SK-N-SH (cell line): ENCODE results near the gene UBQLN3. TPM values are rescaled to one million over a fixed set of nuclear protein-coding genes. Genes with fewer than 3 reads are reported as not detected.

Experiments
- CTCF ChIA-PET: fragments of 300-600, 350-600 bp; formaldehyde crosslinking; extraction: SDS; loops from one replicate; lab custom pipeline; 2021; lab: Yijun Ruan, JAX
- POLR2A ChIA-PET: fragments of 350-600 bp; sonication (Branson Sonifier 250); formaldehyde crosslinking; extraction: SDS; loops from one replicate; lab custom pipeline; 2020; ENCODE audit warnings: antibody characterized with exemption, inconsistent platforms; lab: Yijun Ruan, JAX
- DNase-seq: peaks from one replicate; pipeline ENCODE4 v3.0.0; 2012
- H2AFZ ChIP-seq: fragments of 200-600 bp; sonication (generic); 2 replicates; pipeline ENCODE4 v1.8.1; 2016; ENCODE audit warnings: antibody characterized with exemption, mild to moderate bottlenecking, low read depth
- H3F3A ChIP-seq: fragments of 200-600 bp; sonication (generic); replicated peaks from 2 replicates; pipeline ENCODE3; 2016; ENCODE audit warnings: antibody characterized with exemption, mild to moderate bottlenecking; ENCODE audit not compliant: insufficient read depth
- H3K27ac ChIP-seq, 2 experiments: fragments of 200-500 bp in 1 of 2; fragments of 200-600 bp in 1 of 2; sonication (Bioruptor generic) in 1 of 2; sonication (generic), shearing (Covaris generic) in 1 of 2; 2 replicates each; pipeline versions ENCODE4 v1.5.1 to v1.6.1; 2014 to 2016; ENCODE audit warnings: low read depth in 2 of 2, inconsistent platforms in 1 of 2, low read length in 1 of 2, mild to moderate bottlenecking in 1 of 2, mixed read lengths in 1 of 2
- H3K27me3 ChIP-seq: fragments of 200-600 bp; sonication (generic), shearing (Covaris generic); 2 replicates; pipeline ENCODE4 v1.6.1; 2016; ENCODE audit warnings: mixed run types; ENCODE audit not compliant: insufficient read depth
- H3K36me3 ChIP-seq, 2 experiments: fragments of 200-500 bp in 1 of 2; fragments of 200-600 bp in 1 of 2; sonication (Bioruptor generic) in 1 of 2; sonication (generic) in 1 of 2; replicated peaks in 1 of 2; 2 replicates each; pipeline versions ENCODE3 to v1.5.1; 2014 to 2016; ENCODE audit warnings: low read length in 1 of 2, mild to moderate bottlenecking in 1 of 2; ENCODE audit not compliant: insufficient read depth in 2 of 2, control insufficient read depth in 1 of 2
- H3K4me1 ChIP-seq, 2 experiments: fragments of 200-500 bp in 1 of 2; fragments of 200-600 bp in 1 of 2; sonication (Bioruptor generic) in 1 of 2; sonication (generic), shearing (Covaris generic) in 1 of 2; 2 replicates each; pipeline versions ENCODE4 v1.5.1 to v1.6.1; 2014 to 2016; ENCODE audit warnings: low read depth in 1 of 2, low read length in 1 of 2, mixed run types in 1 of 2; ENCODE audit not compliant: insufficient read depth in 2 of 2, control insufficient read depth in 1 of 2
- H3K4me2 ChIP-seq: fragments of 200-600 bp; sonication (generic), shearing (Covaris generic); 2 replicates; pipeline ENCODE4 v1.6.1; 2017; ENCODE audit warnings: mixed run types
- H3K4me3 ChIP-seq, 2 experiments: fragments of 200-500 bp in 1 of 2; fragments of 200-600 bp in 1 of 2; sonication (Bioruptor generic) in 1 of 2; sonication (generic), shearing (Covaris generic) in 1 of 2; 2 replicates each; pipeline versions ENCODE4 v1.5.1 to v1.8.1; 2014 to 2016; ENCODE audit warnings: low read depth in 2 of 2, inconsistent platforms in 1 of 2, low read length in 1 of 2, mild to moderate bottlenecking in 1 of 2, mixed read lengths in 1 of 2, moderate library complexity in 1 of 2
- H3K79me2 ChIP-seq: fragments of 200-600 bp; sonication (generic); 2 replicates; pipeline ENCODE4 v1.8.1; 2017; ENCODE audit warnings: mild to moderate bottlenecking; ENCODE audit not compliant: insufficient read depth
- H3K9ac ChIP-seq: fragments of 200-600 bp; sonication (generic); 2 replicates; pipeline ENCODE4 v1.6.1; 2017; ENCODE audit warnings: mixed run types
- H3K9me2 ChIP-seq: fragments of 200-600 bp; sonication (generic); 2 replicates; pipeline ENCODE4 v1.6.1; 2017; ENCODE audit warnings: mixed run types
- H3K9me3 ChIP-seq: fragments of 200-600 bp; sonication (generic); 2 replicates; pipeline ENCODE4 v1.6.1; 2017; ENCODE audit warnings: mixed run types, mild to moderate bottlenecking, moderate library complexity
- H4K20me1 ChIP-seq: fragments of 200-600 bp; sonication (generic); 2 replicates; pipeline ENCODE4 v1.6.1; 2017; ENCODE audit warnings: mild to moderate bottlenecking, mixed run types; ENCODE audit not compliant: insufficient read depth
- CTCF ChIP-seq: fragments of 200-600 bp; sonication (generic); IDR thresholded peaks from 2 replicates; pipeline ENCODE4 v1.6.1; 2017; ENCODE audit warnings: antibody characterized with exemption, mild to moderate bottlenecking, moderate library complexity
- GABPA ChIP-seq: IDR thresholded peaks from 2 replicates; pipeline ENCODE4 v1.4.0; 2012; ENCODE audit warnings: low read depth, mild to moderate bottlenecking
- MEF2A ChIP-seq: IDR thresholded peaks from 2 replicates; pipeline ENCODE4 v1.4.0; 2012; ENCODE audit warnings: low read depth, borderline replicate concordance
- RAD21 ChIP-seq: IDR thresholded peaks from 2 replicates; pipeline ENCODE4 v1.6.1; 2012; ENCODE audit warnings: mild to moderate bottlenecking, low read length
- RCOR1 ChIP-seq: fragments of 150-350 bp; IDR thresholded peaks from 2 replicates; pipeline ENCODE4 v1.6.1; 2017; ENCODE audit warnings: antibody characterized with exemption, low read length
- SIN3A ChIP-seq: IDR thresholded peaks from 2 replicates; pipeline ENCODE4 v1.6.1; 2012; ENCODE audit warnings: low read depth, mild to moderate bottlenecking, low read length, moderate library complexity, borderline replicate concordance
- SMC3 ChIP-seq: IDR thresholded peaks from 2 replicates; pipeline ENCODE4 v1.6.1; 2012; ENCODE audit warnings: low read depth, low read length, improper control_type of control experiment
- TEAD4 ChIP-seq: IDR thresholded peaks from 2 replicates; pipeline ENCODE4 v1.4.0; 2012; ENCODE audit warnings: mild to moderate bottlenecking, borderline replicate concordance; ENCODE audit not compliant: insufficient read depth
- ZBTB33 ChIP-seq: IDR thresholded peaks from 2 replicates; pipeline ENCODE4 v1.4.0; 2012; ENCODE audit warnings: low read depth, borderline replicate concordance
- WGBS: methylation state at CpG from one replicate; pipeline ENCODE4 v1.1.6; 2017; ENCODE audit warnings: low lambda C conversion rate; 5-methylcytosine and 5-hydroxymethylcytosine counted together
- polyA plus RNA-seq, 3 experiments: library from polyadenylated mRNA; depleted of rRNA; stranded (reverse); fragments of >200 nt; gene quantifications; 2 replicates each; pipeline ENCODE4 v1.2.3, GENCODE V29; 2012
- TF ChIP-seq, protein P1 (sequence below): IDR thresholded peaks from 2 replicates; pipeline ENCODE4 v1.6.1; 2012; ENCODE audit warnings: mild to moderate bottlenecking, low read depth, low read length, moderate library complexity
- TF ChIP-seq, protein P2 (sequence below): fragments of 150-350 bp; IDR thresholded peaks from 2 replicates; pipeline ENCODE4 v1.6.1; 2017; ENCODE audit warnings: antibody characterized with exemption, low read length, low read depth, borderline replicate concordance

The UBQLN3 gene
- polyA plus RNA-seq, 1 of the 3 experiments (the other 2 are of a cell fraction) = not detected

DNA sequence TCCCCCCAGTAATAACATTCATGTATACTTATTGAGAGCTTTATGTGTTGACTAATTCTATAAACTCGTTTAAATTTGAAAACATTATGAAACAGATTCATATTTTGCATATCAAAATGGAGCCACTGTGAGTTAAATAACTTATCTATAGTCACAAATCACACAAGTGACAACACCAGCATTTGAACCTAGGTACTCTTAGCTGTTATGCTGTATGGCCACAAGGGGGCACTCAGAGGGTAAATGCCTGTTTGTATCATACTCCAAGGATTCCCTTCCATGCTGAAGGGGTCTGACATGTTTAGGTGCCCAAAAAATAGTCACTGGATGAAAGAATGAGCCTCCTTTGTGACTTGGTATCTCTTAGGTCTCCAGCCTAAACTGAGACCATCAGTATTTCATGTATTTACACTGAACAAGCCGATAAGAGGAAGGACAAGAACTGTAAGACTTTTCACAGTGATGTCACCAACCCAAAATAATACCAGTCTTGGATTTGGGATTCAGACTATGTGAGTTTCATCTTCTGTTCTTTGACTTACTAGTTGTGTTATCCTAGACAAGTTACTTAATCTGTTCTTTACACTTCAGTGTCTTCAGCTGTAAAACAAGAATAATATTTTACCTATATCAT is 33.5 kb downstream of the UBQLN3 start:
- no peak overlapping the region for H3K4me2 ChIP-seq
- no peaks in the 10 kb centered on the region for H4K20me1 ChIP-seq
- no peak overlapping the region for H3K27ac ChIP-seq
- H2AFZ ChIP-seq = no peak overlapping the region
- no peaks in the 10 kb centered on the region; the same call in 1 of the 2 replicates for H3K27me3 ChIP-seq
- no peaks in the 10 kb centered on the region for H3K36me3 ChIP-seq
- WGBS = 1% methylated on average over 2 of the region's 2 CpGs
- ChIA-PET CTCF (interaction anchor here (0.5 to 2.2 kb wide), 19 partner anchors 10 to 1030 kb away, joined by 3 to 10 read pairs (median 3); no protein-coding TSS in a partner anchor), POLR2A (no interaction called here)
- H3F3A ChIP-seq = no peaks in the 10 kb centered on the region
- no peaks in the 10 kb centered on the region for H3K9me3 ChIP-seq
- H3K4me1 ChIP-seq = no peaks in the 10 kb centered on the region
- no peaks in the 10 kb centered on the region for H3K79me2 ChIP-seq
- DNase-seq = peak; percentile 53
- no peak overlapping the region; a peak in 1 of 4 replicates for H3K4me3 ChIP-seq
- H3K9me2 ChIP-seq = no peaks in the 10 kb centered on the region
- no peak overlapping the region for H3K9ac ChIP-seq
- TF ChIP-seq GABPA (no peak), MEF2A (no peak), ZBTB33 (no peak), SMC3 (peak; percentile 71), TEAD4 (no peak), RCOR1 (no peak), SIN3A (no peak), RAD21 (peak; percentile 54), CTCF (peak; percentile 86)
- TF ChIP-seq, protein P1, sequence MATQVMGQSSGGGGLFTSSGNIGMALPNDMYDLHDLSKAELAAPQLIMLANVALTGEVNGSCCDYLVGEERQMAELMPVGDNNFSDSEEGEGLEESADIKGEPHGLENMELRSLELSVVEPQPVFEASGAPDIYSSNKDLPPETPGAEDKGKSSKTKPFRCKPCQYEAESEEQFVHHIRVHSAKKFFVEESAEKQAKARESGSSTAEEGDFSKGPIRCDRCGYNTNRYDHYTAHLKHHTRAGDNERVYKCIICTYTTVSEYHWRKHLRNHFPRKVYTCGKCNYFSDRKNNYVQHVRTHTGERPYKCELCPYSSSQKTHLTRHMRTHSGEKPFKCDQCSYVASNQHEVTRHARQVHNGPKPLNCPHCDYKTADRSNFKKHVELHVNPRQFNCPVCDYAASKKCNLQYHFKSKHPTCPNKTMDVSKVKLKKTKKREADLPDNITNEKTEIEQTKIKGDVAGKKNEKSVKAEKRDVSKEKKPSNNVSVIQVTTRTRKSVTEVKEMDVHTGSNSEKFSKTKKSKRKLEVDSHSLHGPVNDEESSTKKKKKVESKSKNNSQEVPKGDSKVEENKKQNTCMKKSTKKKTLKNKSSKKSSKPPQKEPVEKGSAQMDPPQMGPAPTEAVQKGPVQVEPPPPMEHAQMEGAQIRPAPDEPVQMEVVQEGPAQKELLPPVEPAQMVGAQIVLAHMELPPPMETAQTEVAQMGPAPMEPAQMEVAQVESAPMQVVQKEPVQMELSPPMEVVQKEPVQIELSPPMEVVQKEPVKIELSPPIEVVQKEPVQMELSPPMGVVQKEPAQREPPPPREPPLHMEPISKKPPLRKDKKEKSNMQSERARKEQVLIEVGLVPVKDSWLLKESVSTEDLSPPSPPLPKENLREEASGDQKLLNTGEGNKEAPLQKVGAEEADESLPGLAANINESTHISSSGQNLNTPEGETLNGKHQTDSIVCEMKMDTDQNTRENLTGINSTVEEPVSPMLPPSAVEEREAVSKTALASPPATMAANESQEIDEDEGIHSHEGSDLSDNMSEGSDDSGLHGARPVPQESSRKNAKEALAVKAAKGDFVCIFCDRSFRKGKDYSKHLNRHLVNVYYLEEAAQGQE = no peak
- TF ChIP-seq, protein P2, sequence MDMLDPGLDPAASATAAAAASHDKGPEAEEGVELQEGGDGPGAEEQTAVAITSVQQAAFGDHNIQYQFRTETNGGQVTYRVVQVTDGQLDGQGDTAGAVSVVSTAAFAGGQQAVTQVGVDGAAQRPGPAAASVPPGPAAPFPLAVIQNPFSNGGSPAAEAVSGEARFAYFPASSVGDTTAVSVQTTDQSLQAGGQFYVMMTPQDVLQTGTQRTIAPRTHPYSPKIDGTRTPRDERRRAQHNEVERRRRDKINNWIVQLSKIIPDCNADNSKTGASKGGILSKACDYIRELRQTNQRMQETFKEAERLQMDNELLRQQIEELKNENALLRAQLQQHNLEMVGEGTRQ = no peak
